Stimulated activated CD8-positive, alpha-beta memory T cell treated with anti-CD3 and anti-CD28 coated beads, Interleukin-7, amount 100 ng/mL, for 24 hours (primary cell): ENCODE measurements around the gene RAB40C.
A peak's percentile ranks its signal among the peaks of the same experiment; 100 is the strongest.

Source experiments
- DNase-seq: peaks from one replicate; pipeline ENCODE4 v3.0.0-alpha.2; 2020; ENCODE audit warnings: low read depth

Gene RAB40C

GRCh38 chr16:647173-647902, 57.5 kb downstream of the RAB40C start:
- DNase-seq = no peak

GRCh38 chr16:648071-648780, 58.4 kb downstream of the RAB40C start:
- DNase-seq = no peak

DNA sequence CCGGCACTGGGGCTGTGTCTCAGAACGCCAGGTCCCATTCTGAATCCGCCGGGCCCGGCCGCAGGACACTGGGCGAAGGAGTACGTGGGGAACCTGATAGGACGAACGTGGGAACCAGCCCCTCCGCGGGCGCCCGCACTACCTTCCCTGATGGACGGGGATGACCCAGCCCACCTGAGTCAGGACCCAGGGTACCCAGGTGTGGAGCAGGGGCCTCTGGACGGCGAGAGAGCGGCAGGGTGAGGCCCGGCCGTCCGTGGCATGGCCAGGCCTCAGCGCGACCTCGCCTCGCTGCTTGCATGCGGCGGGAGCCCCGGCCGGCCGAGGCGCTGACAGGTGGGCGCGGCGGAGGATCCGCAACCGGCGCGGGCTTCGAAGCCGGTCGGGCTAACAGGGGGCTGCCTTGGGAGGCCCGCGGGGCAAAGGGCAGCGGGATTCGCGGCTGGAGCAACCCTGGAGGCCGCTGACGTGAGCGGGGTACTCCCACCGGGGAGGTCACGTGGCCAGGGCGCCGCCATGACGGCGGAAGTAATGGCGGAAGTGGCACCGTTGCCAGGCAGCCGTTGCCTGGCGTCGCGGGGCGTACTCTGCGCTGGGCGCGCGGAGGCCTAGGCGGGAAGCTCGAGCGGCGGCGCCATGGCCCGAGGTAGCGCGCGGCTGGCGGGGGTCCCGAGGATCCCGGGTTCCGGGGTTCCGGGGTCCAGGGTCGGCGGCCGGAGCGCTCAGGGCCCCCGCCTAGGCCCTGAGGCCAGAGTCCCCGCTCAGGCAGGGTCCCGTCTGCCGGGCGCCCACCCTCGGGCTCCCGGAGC, 59.1 kb downstream of the RAB40C start, which contains the start of gene WDR90:
TSS of gene WDR90 (plus strand) at position 585 of the 809 bp plus-strand sequence. CDS start at position 637, 52 bp downstream.
- peak; percentile 88 for DNase-seq

- no peak for DNase-seq
These were observed 59.8 kb downstream of the RAB40C start for GRCh38 chr16:649631-650030.

- no peak for DNase-seq
These were observed 62.0 kb downstream of the RAB40C start for GRCh38 chr16:651844-652243.

DNA sequence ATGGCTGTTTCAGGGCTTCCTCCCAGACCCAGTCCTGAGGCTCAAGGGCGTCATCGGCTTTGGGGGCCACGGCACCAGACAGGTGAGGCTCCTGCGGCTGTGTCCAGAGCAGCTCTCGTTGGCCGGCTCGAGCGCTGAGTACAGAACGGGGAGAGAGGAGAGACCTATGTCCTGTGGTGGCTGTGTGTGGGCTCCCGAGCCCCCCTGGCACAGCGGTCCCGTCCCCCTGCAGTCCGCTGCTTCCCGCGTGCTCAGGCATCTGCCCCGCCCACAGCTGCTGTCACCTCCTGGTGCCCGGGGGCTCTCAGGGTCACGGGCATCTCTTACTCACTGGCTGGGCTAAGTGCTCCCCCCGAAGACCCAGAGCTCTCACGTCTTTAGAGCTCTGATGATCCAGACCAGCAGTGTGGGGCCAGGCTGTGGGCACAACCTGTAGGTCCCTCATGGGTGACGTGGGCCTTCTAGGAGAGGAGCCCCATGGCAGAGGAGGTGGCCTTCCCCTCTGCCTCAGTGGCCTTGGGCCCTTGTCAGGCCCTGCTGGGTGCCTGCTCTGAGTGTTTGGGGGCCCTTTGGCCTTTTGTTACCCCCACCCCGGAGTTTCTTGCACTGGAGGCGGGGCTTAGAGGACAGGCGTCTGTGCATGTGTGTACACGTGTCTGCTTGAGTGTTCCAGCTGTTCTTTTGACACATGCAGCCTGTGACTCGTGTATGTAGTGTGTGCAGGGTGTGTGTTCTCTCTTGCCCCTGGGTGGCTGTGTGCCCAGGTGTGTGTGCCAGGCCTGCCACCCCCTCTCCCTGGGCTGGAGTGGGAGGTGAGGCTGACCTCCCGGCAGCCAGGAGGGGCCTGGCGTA, 62.8 kb downstream of the RAB40C start:
- no peak for DNase-seq

- DNase-seq = no peak
These were observed 64.2 kb downstream of the RAB40C start for GRCh38 chr16:654034-654433.

- no peak for DNase-seq
These were observed 67.6 kb downstream of the RAB40C start for GRCh38 chr16:657487-657886.

DNA sequence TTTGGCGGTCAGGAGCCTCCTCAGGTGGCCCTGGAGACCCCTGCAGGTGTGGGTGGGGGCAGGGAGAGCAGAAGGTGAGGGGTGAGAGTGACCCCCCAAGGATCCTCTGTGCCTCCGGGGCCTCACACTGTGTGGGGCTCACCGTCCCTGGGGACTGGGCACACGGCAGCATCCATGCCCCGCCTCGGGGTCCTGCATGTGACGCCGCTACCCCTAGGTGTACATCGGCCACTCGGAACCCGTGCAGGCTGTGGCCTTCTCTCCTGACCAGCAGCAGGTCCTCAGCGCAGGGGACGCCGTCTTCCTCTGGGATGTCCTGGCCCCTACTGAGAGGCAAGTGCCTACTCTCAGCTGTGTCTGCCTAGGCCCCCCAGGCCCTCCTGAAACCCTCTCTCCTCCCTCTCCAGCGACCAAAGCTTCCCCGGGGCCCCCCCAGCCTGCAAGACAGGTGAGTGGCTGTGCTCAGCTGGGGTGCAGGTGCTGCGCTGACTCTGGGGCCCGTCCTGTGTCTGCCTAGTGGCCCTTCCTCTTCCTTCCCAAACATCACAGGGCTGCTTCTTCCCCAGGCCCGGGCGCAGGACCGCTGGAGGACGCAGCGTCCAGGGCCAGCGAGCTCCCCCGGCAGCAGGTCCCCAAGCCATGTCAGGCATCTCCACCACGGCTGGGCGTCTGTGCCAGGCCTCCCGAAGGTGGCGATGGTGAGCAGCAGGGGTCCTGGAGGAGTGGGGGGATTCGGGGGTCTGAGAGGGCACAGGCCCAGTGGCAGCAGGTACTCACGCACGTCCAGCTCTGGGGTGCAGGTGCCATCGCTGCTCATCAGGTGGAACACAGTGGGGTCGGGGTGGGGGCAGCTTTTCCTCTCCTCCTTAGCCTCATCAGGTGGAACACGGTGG, 69.1 kb downstream of the RAB40C start:
- DNase-seq = no peak

DNA sequence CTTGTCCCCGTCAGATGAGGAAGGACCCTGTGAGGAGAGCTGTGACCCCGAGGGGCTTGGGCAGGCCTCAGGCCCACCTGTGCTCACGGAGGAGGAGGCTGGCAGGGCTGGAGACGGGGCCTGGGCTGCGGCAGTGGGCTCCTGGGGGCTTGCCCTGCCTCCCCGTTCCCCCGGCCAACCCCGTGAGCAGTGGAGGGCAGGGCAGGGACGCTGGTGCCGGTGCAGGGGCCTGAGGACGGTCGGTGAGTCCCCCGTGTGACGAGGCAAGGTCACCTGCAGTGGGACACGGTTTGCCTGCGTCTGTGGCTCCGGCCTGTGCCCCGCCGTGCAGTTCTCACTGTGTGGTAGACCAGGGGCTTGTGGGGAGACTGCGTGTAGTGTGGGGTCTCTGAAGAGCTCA, 69.8 kb downstream of the RAB40C start:
- no peak for DNase-seq

GRCh38 chr16:660132-660458, 70.2 kb downstream of the RAB40C start:
- no peak for DNase-seq

- no peak for DNase-seq
These were observed 70.8 kb downstream of the RAB40C start for GRCh38 chr16:660459-661183.

GRCh38 chr16:661184-661821, 71.4 kb downstream of the RAB40C start:
- DNase-seq = no peak

GRCh38 chr16:662095-662494, 72.2 kb downstream of the RAB40C start:
- DNase-seq = no peak

DNA sequence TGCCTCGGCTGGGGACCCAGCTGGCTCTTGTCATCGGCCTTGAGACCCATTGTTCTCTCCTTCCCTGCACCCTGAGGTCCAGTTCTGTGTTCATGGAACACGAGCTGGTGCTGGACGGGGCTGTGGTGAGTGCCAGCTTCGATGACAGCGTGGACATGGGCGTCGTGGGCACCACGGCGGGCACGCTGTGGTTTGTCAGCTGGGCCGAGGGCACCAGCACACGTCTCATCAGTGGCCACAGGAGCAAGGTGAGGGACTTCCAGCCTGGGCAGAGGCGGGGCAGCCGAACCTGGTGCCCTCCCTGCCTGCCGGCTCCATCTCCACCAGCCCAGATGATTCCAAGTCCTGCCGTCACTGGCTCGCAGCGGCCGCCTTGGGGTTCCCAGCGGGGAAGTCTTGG, 72.7 kb downstream of the RAB40C start:
- DNase-seq = no peak

- no peak for DNase-seq
These were observed 76.7 kb downstream of the RAB40C start for GRCh38 chr16:666572-666971.

DNA sequence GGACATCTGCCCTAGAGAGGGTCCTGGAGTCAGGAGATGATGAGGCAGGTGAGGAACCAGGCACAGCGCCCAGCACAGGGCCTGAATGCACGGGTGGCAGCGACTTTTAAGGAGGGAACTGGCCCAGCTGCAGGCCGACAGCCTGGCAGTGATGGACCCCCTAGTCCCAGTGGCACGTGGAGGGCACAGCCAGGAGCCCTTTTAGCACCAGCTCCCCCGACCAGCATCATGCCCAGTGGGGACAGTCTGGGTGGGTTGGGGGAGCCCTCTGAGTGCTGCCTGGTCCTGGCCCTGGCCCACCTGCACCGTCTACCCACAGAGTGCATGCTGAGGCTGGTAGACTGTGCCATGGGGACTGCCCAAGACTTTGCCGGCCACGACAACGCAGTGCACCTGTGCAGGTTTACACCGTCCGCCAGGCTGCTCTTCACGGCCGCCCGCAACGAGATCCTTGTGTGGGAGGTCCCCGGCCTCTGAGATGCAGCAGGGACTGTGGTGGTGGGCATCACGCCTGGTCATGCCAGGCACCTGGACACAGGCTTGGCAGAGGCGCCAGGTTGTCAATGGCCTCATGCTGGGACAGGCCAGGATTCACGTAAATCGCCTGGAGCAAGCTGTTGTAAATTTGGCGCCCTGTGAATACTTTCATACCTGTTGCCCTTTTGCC, 77.4 kb downstream of the RAB40C start:
- DNase-seq = no peak

GRCh38 chr16:667780-668518, 78.1 kb downstream of the RAB40C start, which contains the start of gene RHOT2:
TSS of gene RHOT2 (plus strand) at chr16:668132. CDS start at chr16:668200, 68 bp downstream.
- DNase-seq = peak; percentile 85
